ENCODE data around the gene RASGRF1. TPM values are rescaled to one million over a fixed set of nuclear protein-coding genes. Genes with fewer than 3 reads are reported as not detected.

Gene RASGRF1
- total and polyA plus RNA-seq, 2 experiments from 2014 or later = 0.05 to 0.24 TPM

- TF ChIP-seq EZH2 (IDR thresholded peaks at IDR 0.05; ENCODE audit: low read depth, unreplicated experiment) (no peak), ETS1 (IDR thresholded peaks at IDR 0.05) (no peak), ZNF331 (CRISPR knock-in tag; IDR thresholded peaks at IDR 0.05; ENCODE audit: low read depth) (no peak), POLR2AphosphoS5 (IDR thresholded peaks at IDR 0.05; ENCODE audit: low read depth) (no peak), CREB1 (CRISPR knock-in tag; IDR thresholded peaks at IDR 0.05; ENCODE audit: low read depth) (no peak), NANOG (IDR thresholded peaks at IDR 0.05; ENCODE audit: borderline replicate concordance) (no peak), JUNB (IDR thresholded peaks at IDR 0.05; ENCODE audit: unreplicated experiment) (no peak), ZNF114 (CRISPR knock-in tag; IDR thresholded peaks at IDR 0.05) (no peak), EZH2phosphoT487 (IDR thresholded peaks at IDR 0.05; ENCODE audit: unreplicated experiment) (no peak), STAT1 (IDR thresholded peaks at IDR 0.05; ENCODE audit: unreplicated experiment) (no peak)
- TF ChIP-seq, protein P1, sequence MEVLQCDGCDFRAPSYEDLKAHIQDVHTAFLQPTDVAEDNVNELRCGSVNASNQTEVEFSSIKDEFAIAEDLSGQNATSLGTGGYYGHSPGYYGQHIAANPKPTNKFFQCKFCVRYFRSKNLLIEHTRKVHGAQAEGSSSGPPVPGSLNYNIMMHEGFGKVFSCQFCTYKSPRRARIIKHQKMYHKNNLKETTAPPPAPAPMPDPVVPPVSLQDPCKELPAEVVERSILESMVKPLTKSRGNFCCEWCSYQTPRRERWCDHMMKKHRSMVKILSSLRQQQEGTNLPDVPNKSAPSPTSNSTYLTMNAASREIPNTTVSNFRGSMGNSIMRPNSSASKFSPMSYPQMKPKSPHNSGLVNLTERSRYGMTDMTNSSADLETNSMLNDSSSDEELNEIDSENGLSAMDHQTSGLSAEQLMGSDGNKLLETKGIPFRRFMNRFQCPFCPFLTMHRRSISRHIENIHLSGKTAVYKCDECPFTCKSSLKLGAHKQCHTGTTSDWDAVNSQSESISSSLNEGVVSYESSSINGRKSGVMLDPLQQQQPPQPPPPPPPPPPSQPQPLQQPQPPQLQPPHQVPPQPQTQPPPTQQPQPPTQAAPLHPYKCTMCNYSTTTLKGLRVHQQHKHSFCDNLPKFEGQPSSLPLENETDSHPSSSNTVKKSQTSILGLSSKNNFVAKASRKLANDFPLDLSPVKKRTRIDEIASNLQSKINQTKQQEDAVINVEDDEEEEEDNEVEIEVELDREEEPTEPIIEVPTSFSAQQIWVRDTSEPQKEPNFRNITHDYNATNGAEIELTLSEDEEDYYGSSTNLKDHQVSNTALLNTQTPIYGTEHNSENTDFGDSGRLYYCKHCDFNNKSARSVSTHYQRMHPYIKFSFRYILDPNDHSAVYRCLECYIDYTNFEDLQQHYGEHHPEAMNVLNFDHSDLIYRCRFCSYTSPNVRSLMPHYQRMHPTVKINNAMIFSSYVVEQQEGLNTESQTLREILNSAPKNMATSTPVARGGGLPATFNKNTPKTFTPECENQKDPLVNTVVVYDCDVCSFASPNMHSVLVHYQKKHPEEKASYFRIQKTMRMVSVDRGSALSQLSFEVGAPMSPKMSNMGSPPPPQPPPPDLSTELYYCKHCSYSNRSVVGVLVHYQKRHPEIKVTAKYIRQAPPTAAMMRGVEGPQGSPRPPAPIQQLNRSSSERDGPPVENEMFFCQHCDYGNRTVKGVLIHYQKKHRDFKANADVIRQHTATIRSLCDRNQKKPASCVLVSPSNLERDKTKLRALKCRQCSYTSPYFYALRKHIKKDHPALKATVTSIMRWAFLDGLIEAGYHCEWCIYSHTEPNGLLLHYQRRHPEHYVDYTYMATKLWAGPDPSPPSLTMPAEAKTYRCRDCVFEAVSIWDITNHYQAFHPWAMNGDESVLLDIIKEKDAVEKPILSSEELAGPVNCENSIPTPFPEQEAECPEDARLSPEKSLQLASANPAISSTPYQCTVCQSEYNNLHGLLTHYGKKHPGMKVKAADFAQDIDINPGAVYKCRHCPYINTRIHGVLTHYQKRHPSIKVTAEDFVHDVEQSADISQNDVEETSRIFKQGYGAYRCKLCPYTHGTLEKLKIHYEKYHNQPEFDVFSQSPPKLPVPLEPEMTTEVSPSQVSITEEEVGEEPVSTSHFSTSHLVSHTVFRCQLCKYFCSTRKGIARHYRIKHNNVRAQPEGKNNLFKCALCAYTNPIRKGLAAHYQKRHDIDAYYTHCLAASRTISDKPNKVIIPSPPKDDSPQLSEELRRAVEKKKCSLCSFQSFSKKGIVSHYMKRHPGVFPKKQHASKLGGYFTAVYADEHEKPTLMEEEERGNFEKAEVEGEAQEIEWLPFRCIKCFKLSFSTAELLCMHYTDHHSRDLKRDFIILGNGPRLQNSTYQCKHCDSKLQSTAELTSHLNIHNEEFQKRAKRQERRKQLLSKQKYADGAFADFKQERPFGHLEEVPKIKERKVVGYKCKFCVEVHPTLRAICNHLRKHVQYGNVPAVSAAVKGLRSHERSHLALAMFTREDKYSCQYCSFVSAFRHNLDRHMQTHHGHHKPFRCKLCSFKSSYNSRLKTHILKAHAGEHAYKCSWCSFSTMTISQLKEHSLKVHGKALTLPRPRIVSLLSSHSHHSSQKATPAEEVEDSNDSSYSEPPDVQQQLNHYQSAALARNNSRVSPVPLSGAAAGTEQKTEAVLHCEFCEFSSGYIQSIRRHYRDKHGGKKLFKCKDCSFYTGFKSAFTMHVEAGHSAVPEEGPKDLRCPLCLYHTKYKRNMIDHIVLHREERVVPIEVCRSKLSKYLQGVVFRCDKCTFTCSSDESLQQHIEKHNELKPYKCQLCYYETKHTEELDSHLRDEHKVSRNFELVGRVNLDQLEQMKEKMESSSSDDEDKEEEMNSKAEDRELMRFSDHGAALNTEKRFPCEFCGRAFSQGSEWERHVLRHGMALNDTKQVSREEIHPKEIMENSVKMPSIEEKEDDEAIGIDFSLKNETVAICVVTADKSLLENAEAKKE (CRISPR knock-in tag; IDR thresholded peaks at IDR 0.05) = no peak
- TF ChIP-seq, protein P2, sequence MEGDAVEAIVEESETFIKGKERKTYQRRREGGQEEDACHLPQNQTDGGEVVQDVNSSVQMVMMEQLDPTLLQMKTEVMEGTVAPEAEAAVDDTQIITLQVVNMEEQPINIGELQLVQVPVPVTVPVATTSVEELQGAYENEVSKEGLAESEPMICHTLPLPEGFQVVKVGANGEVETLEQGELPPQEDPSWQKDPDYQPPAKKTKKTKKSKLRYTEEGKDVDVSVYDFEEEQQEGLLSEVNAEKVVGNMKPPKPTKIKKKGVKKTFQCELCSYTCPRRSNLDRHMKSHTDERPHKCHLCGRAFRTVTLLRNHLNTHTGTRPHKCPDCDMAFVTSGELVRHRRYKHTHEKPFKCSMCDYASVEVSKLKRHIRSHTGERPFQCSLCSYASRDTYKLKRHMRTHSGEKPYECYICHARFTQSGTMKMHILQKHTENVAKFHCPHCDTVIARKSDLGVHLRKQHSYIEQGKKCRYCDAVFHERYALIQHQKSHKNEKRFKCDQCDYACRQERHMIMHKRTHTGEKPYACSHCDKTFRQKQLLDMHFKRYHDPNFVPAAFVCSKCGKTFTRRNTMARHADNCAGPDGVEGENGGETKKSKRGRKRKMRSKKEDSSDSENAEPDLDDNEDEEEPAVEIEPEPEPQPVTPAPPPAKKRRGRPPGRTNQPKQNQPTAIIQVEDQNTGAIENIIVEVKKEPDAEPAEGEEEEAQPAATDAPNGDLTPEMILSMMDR (conservative IDR thresholded peaks at IDR 0.05; ENCODE audit: low read depth in 2 of 2) = no peak
- TF ChIP-seq, protein P3, sequence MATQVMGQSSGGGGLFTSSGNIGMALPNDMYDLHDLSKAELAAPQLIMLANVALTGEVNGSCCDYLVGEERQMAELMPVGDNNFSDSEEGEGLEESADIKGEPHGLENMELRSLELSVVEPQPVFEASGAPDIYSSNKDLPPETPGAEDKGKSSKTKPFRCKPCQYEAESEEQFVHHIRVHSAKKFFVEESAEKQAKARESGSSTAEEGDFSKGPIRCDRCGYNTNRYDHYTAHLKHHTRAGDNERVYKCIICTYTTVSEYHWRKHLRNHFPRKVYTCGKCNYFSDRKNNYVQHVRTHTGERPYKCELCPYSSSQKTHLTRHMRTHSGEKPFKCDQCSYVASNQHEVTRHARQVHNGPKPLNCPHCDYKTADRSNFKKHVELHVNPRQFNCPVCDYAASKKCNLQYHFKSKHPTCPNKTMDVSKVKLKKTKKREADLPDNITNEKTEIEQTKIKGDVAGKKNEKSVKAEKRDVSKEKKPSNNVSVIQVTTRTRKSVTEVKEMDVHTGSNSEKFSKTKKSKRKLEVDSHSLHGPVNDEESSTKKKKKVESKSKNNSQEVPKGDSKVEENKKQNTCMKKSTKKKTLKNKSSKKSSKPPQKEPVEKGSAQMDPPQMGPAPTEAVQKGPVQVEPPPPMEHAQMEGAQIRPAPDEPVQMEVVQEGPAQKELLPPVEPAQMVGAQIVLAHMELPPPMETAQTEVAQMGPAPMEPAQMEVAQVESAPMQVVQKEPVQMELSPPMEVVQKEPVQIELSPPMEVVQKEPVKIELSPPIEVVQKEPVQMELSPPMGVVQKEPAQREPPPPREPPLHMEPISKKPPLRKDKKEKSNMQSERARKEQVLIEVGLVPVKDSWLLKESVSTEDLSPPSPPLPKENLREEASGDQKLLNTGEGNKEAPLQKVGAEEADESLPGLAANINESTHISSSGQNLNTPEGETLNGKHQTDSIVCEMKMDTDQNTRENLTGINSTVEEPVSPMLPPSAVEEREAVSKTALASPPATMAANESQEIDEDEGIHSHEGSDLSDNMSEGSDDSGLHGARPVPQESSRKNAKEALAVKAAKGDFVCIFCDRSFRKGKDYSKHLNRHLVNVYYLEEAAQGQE (IDR thresholded peaks at IDR 0.05; ENCODE audit: unreplicated experiment) = no peak
- Histone ChIP-seq H3K27ac (ENCODE audit: low read depth) (no peak overlapping the region), H3K4me2 (no peak overlapping the region), H2AFZ (no peak overlapping the region), H3K27me3 (ENCODE audit: insufficient read depth) (no peaks in the 10 kb centered on the region), H3K4me3 (no peak overlapping the region), H4K20me1 (replicated peaks; ENCODE audit: insufficient read depth) (no peaks in the 10 kb centered on the region), H3K4me1 (ENCODE audit: insufficient read depth) (no peaks in the 10 kb centered on the region), H3K79me2 (replicated peaks; ENCODE audit: insufficient read depth) (no peaks in the 10 kb centered on the region), H3K9me2 (ENCODE audit: insufficient read depth) (no peaks in the 10 kb centered on the region), H3K36me3 (ENCODE audit: insufficient read depth) (no peaks in the 10 kb centered on the region), H3F3A (replicated peaks; ENCODE audit: low read depth) (no peaks in the 10 kb centered on the region)
- no peaks in the 10 kb centered on the region for H3K4me1 Mint-ChIP-seq
- ATAC-seq = no peak
- H3K36me3 Mint-ChIP-seq (ENCODE audit: low read depth) = no peaks in the 10 kb centered on the region
- no peaks in the 10 kb centered on the region for H3K9me3 Mint-ChIP-seq
- no peak overlapping the region for H3K27ac Mint-ChIP-seq
- no peak overlapping the region for H3K4me3 Mint-ChIP-seq
- H3K27me3 Mint-ChIP-seq (ENCODE audit: insufficient read depth, low read depth, poor library complexity) = peaks cover 1% of the 10 kb centered on the region
- DNase-seq (ENCODE audit: low spot score) = no peak
Observed at GRCh38 chr15:79016527-79017170, 73.9 kb downstream of the RASGRF1 start.

Measured in GM23338 (cell line).